ENCODE measurements around the gene BEAN1. TPM values are rescaled to one million over a fixed set of nuclear protein-coding genes. Genes with fewer than 3 reads are reported as not detected.

Gene BEAN1
- total and polyA plus RNA-seq, 7 donors: 0.01 to 0.08 TPM; not detected in 5

- H3K9me3 ChIP-seq: no peaks in the 10 kb centered on the region
- H3K27me3 ChIP-seq (ENCODE audit: insufficient read depth in 3 of 3, low read length in 2 of 3): no peaks in the 10 kb centered on the region
- WGBS, 3 donors: 97 to 99% (median 97%) methylated on average over 5 of the region's 5 CpGs
- no peak for ATAC-seq
- H3K4me3 ChIP-seq: no peak overlapping the region
- no peak overlapping the region for H3K27ac ChIP-seq
- H3K4me1 ChIP-seq: peaks cover 3% of the 10 kb centered on the region
- DNase-seq: no peak
- no peak for TF ChIP-seq CTCF (IDR thresholded peaks at IDR 0.05)
- H3K36me3 ChIP-seq (ENCODE audit: insufficient read depth in 1 of 2, low read depth in 1 of 2): peaks cover 0 to 90% of the 10 kb centered on the region in 2 donors
- intact Hi-C loops (cut with DNase I): no loop called here
Measured at GRCh38 chr16:66528294-66528693, 101.2 kb downstream of the BEAN1 start.

- WGBS, 3 donors: 85 to 88% (median 85%) methylated on average over 6 of the region's 6 CpGs
- TF ChIP-seq CTCF (IDR thresholded peaks at IDR 0.05): no peak
- Histone ChIP-seq H3K27ac (no peak overlapping the region), H3K36me3 (ENCODE audit: insufficient read depth in 1 of 2, low read depth in 1 of 2) (peaks cover 0 to 88% of the 10 kb centered on the region in 2 donors), H3K27me3 (ENCODE audit: insufficient read depth in 3 of 3, low read length in 2 of 3) (no peaks in the 10 kb centered on the region), H3K4me3 (no peak overlapping the region), H3K9me3 (no peaks in the 10 kb centered on the region), H3K4me1 (peaks cover 3% of the 10 kb centered on the region)
- intact Hi-C loops (cut with DNase I): no loop called here
- ATAC-seq (no peak), DNase-seq (no peak)
Measured at GRCh38 chr16:66529475-66529874, 102.4 kb downstream of the BEAN1 start.

Other genes starting within 250 kb of the BEAN1 start
- gene CDH5, start 60.6 kb upstream of the BEAN1 start, total RNA-seq: 10 to 100 TPM; 21.4 to 48.4 (median 37.0) TPM
- gene CDH5, start 60.6 kb upstream of the BEAN1 start, polyA plus RNA-seq: 10 to 100 TPM; 15.1 to 22.2 (median 17.7) TPM
- gene TK2, start 122.8 kb downstream of the BEAN1 start, total RNA-seq: 10 to 100 TPM; 10.0 to 14.7 (median 12.2) TPM
- 1 to 10 TPM; 4.0 to 9.2 (median 7.4) TPM for gene TK2, start 122.8 kb downstream of the BEAN1 start, polyA plus RNA-seq
- gene CKLF, start 125.3 kb downstream of the BEAN1 start, total RNA-seq: 1 to 10 TPM; 4.1 to 8.7 (median 6.4) TPM
- 10 to 100 TPM in 2 of 3 donors, 1 to 10 TPM in 1; 5.4 to 21.1 (median 14.8) TPM for gene CKLF, start 125.3 kb downstream of the BEAN1 start, polyA plus RNA-seq
- gene CMTM1, start 139.1 kb downstream of the BEAN1 start, total RNA-seq: 1 to 10 TPM in 1 of 4 donors, under 1 TPM in 1, not detected in 2; 0.76 to 1.1 TPM
- gene CMTM1, start 139.1 kb downstream of the BEAN1 start, polyA plus RNA-seq: under 1 TPM in 2 of 3 donors, not detected in 1; 0.04 to 0.25 TPM
- gene CMTM2, start 152.2 kb downstream of the BEAN1 start, total RNA-seq: not detected
- gene CMTM2, start 152.2 kb downstream of the BEAN1 start, polyA plus RNA-seq: under 1 TPM in 1 of 3 donors, not detected in 2; 0.17 TPM
- gene CMTM3, start 177.4 kb downstream of the BEAN1 start, total RNA-seq: 1 to 10 TPM; 3.9 to 7.6 (median 5.2) TPM
- gene CMTM3, start 177.4 kb downstream of the BEAN1 start, polyA plus RNA-seq: 1 to 10 TPM; 2.6 to 5.9 (median 3.5) TPM